ENCODE results near the gene ZNF275. TPM values are rescaled to one million over a fixed set of nuclear protein-coding genes. Genes with fewer than 3 reads are reported as not detected.

ZNF275 gene
- total and polyA plus RNA-seq, 2 of the 4 experiments (the other 2 are of a cell fraction): 6.6 to 9.7 TPM

GRCh38 chrX:153317996-153318722 is 15.8 kb upstream of the ZNF275 start:
- no peak overlapping the region for H3K4me2 ChIP-seq (ENCODE audit: low read depth, low read length)
- H2BK5ac ChIP-seq (ENCODE audit: low read depth, low read length, poor library complexity, severe bottlenecking): no peak overlapping the region
- no peak for DNase-seq
- H2AK9ac ChIP-seq (replicated peaks; ENCODE audit: low read depth, low read length, poor library complexity): no peak overlapping the region
- H4K5ac ChIP-seq (ENCODE audit: low read depth, low read length): no peak overlapping the region
- 75% methylated on average over 4 of the region's 20 CpGs; no CpG with 5 or more reads in 1 of the 2 experiments for WGBS, 2 experiments (ENCODE audit: extremely low coverage in 2 of 2, insufficient read length in 1 of 2)
- H3K4me1 ChIP-seq (ENCODE audit: control insufficient read depth, insufficient read depth, low read length): no peaks in the 10 kb centered on the region
- H3K27me3 ChIP-seq (ENCODE audit: control insufficient read depth, insufficient read depth, low read length): peaks cover 9% of the 10 kb centered on the region; the same call in 1 of the 2 replicates
- H3K9me3 ChIP-seq (ENCODE audit: control insufficient read depth, insufficient read depth, low read length): peaks cover 2% of the 10 kb centered on the region; the same call in 1 of the 2 replicates
- intact Hi-C loops (cut with micrococcal nuclease) (no loop called here), dilution Hi-C loops (cut with HindIII; ENCODE audit: low sequenced_read_pairs, unreplicated experiment) (no loop called here), in situ Hi-C loops (cut with MboI; ENCODE audit: low sequenced_read_pairs) (no loop called here)
- no peak overlapping the region for H2BK15ac ChIP-seq (ENCODE audit: low read depth, low read length)
- no peaks in the 10 kb centered on the region for H3K79me1 ChIP-seq (ENCODE audit: low read depth in 1 of 2, low read length in 2 of 2)
- no peak overlapping the region for H3K23ac ChIP-seq (ENCODE audit: low read depth, low read length)
- ChIA-PET POLR2A (ENCODE audit: unreplicated experiment) (no interaction called here), CTCF (no interaction called here)
- TF ChIP-seq, protein P1, sequence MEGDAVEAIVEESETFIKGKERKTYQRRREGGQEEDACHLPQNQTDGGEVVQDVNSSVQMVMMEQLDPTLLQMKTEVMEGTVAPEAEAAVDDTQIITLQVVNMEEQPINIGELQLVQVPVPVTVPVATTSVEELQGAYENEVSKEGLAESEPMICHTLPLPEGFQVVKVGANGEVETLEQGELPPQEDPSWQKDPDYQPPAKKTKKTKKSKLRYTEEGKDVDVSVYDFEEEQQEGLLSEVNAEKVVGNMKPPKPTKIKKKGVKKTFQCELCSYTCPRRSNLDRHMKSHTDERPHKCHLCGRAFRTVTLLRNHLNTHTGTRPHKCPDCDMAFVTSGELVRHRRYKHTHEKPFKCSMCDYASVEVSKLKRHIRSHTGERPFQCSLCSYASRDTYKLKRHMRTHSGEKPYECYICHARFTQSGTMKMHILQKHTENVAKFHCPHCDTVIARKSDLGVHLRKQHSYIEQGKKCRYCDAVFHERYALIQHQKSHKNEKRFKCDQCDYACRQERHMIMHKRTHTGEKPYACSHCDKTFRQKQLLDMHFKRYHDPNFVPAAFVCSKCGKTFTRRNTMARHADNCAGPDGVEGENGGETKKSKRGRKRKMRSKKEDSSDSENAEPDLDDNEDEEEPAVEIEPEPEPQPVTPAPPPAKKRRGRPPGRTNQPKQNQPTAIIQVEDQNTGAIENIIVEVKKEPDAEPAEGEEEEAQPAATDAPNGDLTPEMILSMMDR (conservative IDR thresholded peaks at IDR 0.05; ENCODE audit: low read depth, low read length): no peak
- TF ChIP-seq CHD1 (IDR thresholded peaks at IDR 0.05; ENCODE audit: low read depth, low read length): no peak
- no peak for TF ChIP-seq USF2 (IDR thresholded peaks at IDR 0.05; ENCODE audit: low read depth, low read length)
- TF ChIP-seq CEBPB (IDR thresholded peaks at IDR 0.05; ENCODE audit: low read depth, low read length): no peak
- no peak for TF ChIP-seq MAZ (IDR thresholded peaks at IDR 0.05; ENCODE audit: borderline replicate concordance, low read depth, low read length)
- no peak for TF ChIP-seq MAFK (IDR thresholded peaks at IDR 0.05; ENCODE audit: low read depth, low read length)
- no peak for TF ChIP-seq BHLHE40 (IDR thresholded peaks at IDR 0.05; ENCODE audit: low read depth, low read length)
- TF ChIP-seq RCOR1 (IDR thresholded peaks at IDR 0.05; ENCODE audit: insufficient replicate concordance, low read length): no peak
- TF ChIP-seq RFX5 (IDR thresholded peaks at IDR 0.05; ENCODE audit: low read depth, low read length): no peak
- TF ChIP-seq RAD21 (IDR thresholded peaks at IDR 0.05; ENCODE audit: low read length): no peak
- TF ChIP-seq FOS (IDR thresholded peaks at IDR 0.05; ENCODE audit: low read depth, low read length): no peak
- H2BK20ac ChIP-seq (ENCODE audit: low read depth, low read length): no peak overlapping the region
- no peak overlapping the region for H2AFZ ChIP-seq (replicated peaks; ENCODE audit: low read length, poor library complexity)
- no peak overlapping the region for H3K18ac ChIP-seq (ENCODE audit: low read depth, low read length)
- H4K20me1 ChIP-seq (ENCODE audit: insufficient read depth, low read length): no peaks in the 10 kb centered on the region
- no TSS peak for BruUV-seq (replicated peaks)
- H3K27ac ChIP-seq (ENCODE audit: insufficient read depth, low read length): no peak overlapping the region
- no peaks in the 10 kb centered on the region for H3K36me3 ChIP-seq (ENCODE audit: control insufficient read depth, insufficient read depth, low read length)
- no peak overlapping the region for H3K14ac ChIP-seq (replicated peaks; ENCODE audit: low read depth, low read length)
- H4K8ac ChIP-seq (ENCODE audit: low read depth in 2 of 2, low read length in 2 of 2): no peak overlapping the region
- no peak overlapping the region for H3K56ac ChIP-seq (ENCODE audit: extremely low read depth, insufficient read depth, low read length)
- ATAC-seq (ENCODE audit: low read depth): no peak
- H3K9ac ChIP-seq (ENCODE audit: low read depth, low read length): no peak overlapping the region
- H2BK120ac ChIP-seq (ENCODE audit: low read depth, low read length): no peak overlapping the region
- no peak overlapping the region for H4K91ac ChIP-seq (ENCODE audit: insufficient read depth, low read depth, low read length)
- H3K4ac ChIP-seq (ENCODE audit: low read depth, low read length): no peak overlapping the region
- H2AK5ac ChIP-seq (ENCODE audit: low read depth, low read length): no peak overlapping the region
- no peaks in the 10 kb centered on the region for H3K9me1 ChIP-seq (ENCODE audit: insufficient read depth, low read length)
- no peak overlapping the region for H3K4me3 ChIP-seq (ENCODE audit: insufficient read depth, low read depth, low read length)
